HepG2 (cell line): ENCODE data around the gene ARL14EPL. TPM values are rescaled to one million over a fixed set of nuclear protein-coding genes. Genes with fewer than 3 reads are reported as not detected.
"Not testable (repeated sequence)": the region's sequence is repeated elsewhere in the genome, so short reads cannot be mapped to it uniquely, and the experiment has no call there.

Source experiments
- ATAC-seq: fragments of 200-7000 bp; cut with Tn5 transposase; 3 replicates; pipeline ENCODE4 v1.9.1; 2020; ENCODE audit warnings: mild to moderate bottlenecking, moderate library complexity
- BruUV-seq: library from RNA; stranded (reverse); fragments of 400-500 nt; replicated peaks from 2 replicates; lab custom pipeline; 2021; lab: Mats Ljungman, UMichigan
- CTCF ChIA-PET: fragments of 300-600 bp; formaldehyde crosslinking; extraction: SDS; loops from one replicate; lab custom pipeline; 2021; ENCODE audit warnings: low total read pairs, inconsistent platforms, low intra/inter-chr PET ratio; lab: Yijun Ruan, JAX
- POLR2A ChIA-PET: fragments of 350-600 bp; sonication (Branson Sonifier 250); formaldehyde crosslinking; loops from one replicate; lab custom pipeline; 2020; ENCODE audit warnings: antibody characterized with exemption, inconsistent platforms; lab: Yijun Ruan, JAX
- DNase-seq: peaks from one replicate; pipeline ENCODE4 v3.0.0-alpha.2; 2015; ENCODE audit warnings: low spot score
- FAIRE-seq: peaks from 3 replicates; lab custom pipeline; 2011; peaks lifted over from hg19 to GRCh38; lab: Jason Lieb, UNC
- H2AFZ ChIP-seq: one replicate; pipeline ENCODE4 v1.6.1; 2011; ENCODE audit warnings: low read length, inconsistent platforms
- H3K27ac ChIP-seq: fragments of 300-600 bp; 3 replicates; pipeline ENCODE4 v1.8.0; 2011; ENCODE audit warnings: mixed run types, mild to moderate bottlenecking, mixed read lengths, low read length, inconsistent platforms; ENCODE audit not compliant: insufficient read depth; ENCODE audit errors: extremely low read length
- H3K27me3 ChIP-seq, 2 experiments: fragments of 200-600 bp in 1 of 2; 2 replicates in 1 of 2; 3 replicates in 1 of 2; pipeline versions ENCODE4 v1.6.0 to v1.8.0; 2011; ENCODE audit warnings: low read length in 2 of 2, mild to moderate bottlenecking in 2 of 2, moderate library complexity in 2 of 2, inconsistent platforms in 1 of 2; ENCODE audit not compliant: insufficient read depth in 2 of 2, control insufficient read depth in 1 of 2
- H3K36me3 ChIP-seq, 2 experiments: fragments of 200-600 bp in 1 of 2; replicated peaks in 1 of 2; 2 replicates in 1 of 2; 3 replicates in 1 of 2; pipeline versions ENCODE4 v1.5.1 to v1.8.0; 2011; ENCODE audit warnings: low read length in 2 of 2, inconsistent platforms in 1 of 2; ENCODE audit not compliant: insufficient read depth in 2 of 2, control insufficient read depth in 1 of 2
- H3K4me1 ChIP-seq: 2 replicates; pipeline ENCODE4 v1.5.1; 2012; ENCODE audit warnings: low read length, inconsistent platforms; ENCODE audit not compliant: insufficient read depth
- H3K4me2 ChIP-seq: 2 replicates; pipeline ENCODE4 v1.6.0; 2011; ENCODE audit warnings: low read depth, low read length, inconsistent platforms
- H3K4me3 ChIP-seq, 3 experiments: fragments of 200-600 bp in 1 of 3; sonication (generic), shearing (Covaris generic) in 1 of 3; replicated peaks in 1 of 3; 2 replicates each; pipeline ENCODE4 v1.5.1; 2011 to 2016; ENCODE audit warnings: low read length in 3 of 3, inconsistent platforms in 2 of 3, low read depth in 2 of 3, mild to moderate bottlenecking in 2 of 3, control low read depth in 1 of 3, mixed read lengths in 1 of 3; ENCODE audit not compliant: insufficient read depth in 1 of 3
- H3K79me2 ChIP-seq: one replicate; pipeline ENCODE4 v1.6.1; 2011; ENCODE audit warnings: low read length, inconsistent platforms; ENCODE audit not compliant: insufficient read depth
- H3K9ac ChIP-seq: 2 replicates; pipeline ENCODE4 v1.6.0; 2011; ENCODE audit warnings: mild to moderate bottlenecking, low read depth, low read length, inconsistent platforms; ENCODE audit not compliant: insufficient read depth
- H3K9me3 ChIP-seq: 2 replicates; pipeline ENCODE4 v1.5.1; 2012; ENCODE audit warnings: mild to moderate bottlenecking, low read length
- H4K20me1 ChIP-seq: 2 replicates; pipeline ENCODE4 v1.6.0; 2011; ENCODE audit warnings: inconsistent platforms, mild to moderate bottlenecking, low read length, moderate library complexity; ENCODE audit not compliant: insufficient read depth
- CENPT ChIP-seq: sonication (generic); formaldehyde crosslinking; IDR thresholded peaks from 2 replicates; pipeline ENCODE4 v1.8.0; 2022; ENCODE audit warnings: low read depth, mild to moderate bottlenecking, moderate library complexity, missing genetic modification reagents
- NKX3-1 ChIP-seq: sonication (generic); formaldehyde crosslinking; IDR thresholded peaks from 2 replicates; pipeline ENCODE4 v1.5.0; 2020; ENCODE audit warnings: missing genetic modification reagents
- SKI ChIP-seq: fragments of 450-650 bp; IDR thresholded peaks from one replicate; pipeline ENCODE4 v1.6.1; 2018; ENCODE audit warnings: mild to moderate bottlenecking; ENCODE audit not compliant: partially characterized antibody
- SMARCE1 ChIP-seq: fragments of 450-650 bp; IDR thresholded peaks from 2 replicates; pipeline ENCODE4 v1.6.1; 2017; ENCODE audit warnings: borderline replicate concordance
- SP4 ChIP-seq: sonication (generic); formaldehyde crosslinking; IDR thresholded peaks from 2 replicates; pipeline ENCODE4 v1.8.1; 2023; ENCODE audit warnings: mild to moderate bottlenecking, missing genetic modification reagents
- TSC22D2 ChIP-seq: sonication (generic); formaldehyde crosslinking; IDR thresholded peaks from 2 replicates; pipeline ENCODE4 v1.5.1; 2020; ENCODE audit warnings: missing genetic modification reagents, mild to moderate bottlenecking, borderline replicate concordance
- U2AF1 ChIP-seq: fragments of 200-400 bp; formaldehyde crosslinking; optimal IDR thresholded peaks from 2 replicates; pipeline ENCODE3; 2017; ENCODE audit warnings: mild to moderate bottlenecking, low read depth, low read length
- ZNF468 ChIP-seq: sonication (generic); formaldehyde crosslinking; IDR thresholded peaks from 2 replicates; pipeline ENCODE4 v1.8.0; 2022; ENCODE audit warnings: mild to moderate bottlenecking, moderate library complexity, missing genetic modification reagents
- WGBS: methylation state at CpG from one replicate; pipeline ENCODE4 v1.1.6; 2017; ENCODE audit warnings: low lambda C conversion rate; 5-methylcytosine and 5-hydroxymethylcytosine counted together
- in situ Hi-C: cut with HindIII; loops from 2 replicates; pipeline ENCODE4 v1.10.0; 2017; ENCODE audit warnings: low pct_unique_long_range_greater_than_20kb; ENCODE audit not compliant: extremely low pct_ligation_motif_present
- intact Hi-C: fragments of 100-400 bp; cut with micrococcal nuclease; formaldehyde crosslinking; loops from one replicate; pipeline ENCODE4 v1.10.0; 2022; ENCODE audit not compliant: unreplicated experiment
- polyA plus RNA-seq, 8 experiments: library from polyadenylated mRNA; depleted of rRNA in 3 of 8; stranded (reverse) in 7 of 8; unstranded in 1 of 8; fragments of >200 nt; fragmentation: Illumina TruSeq in 4 of 8; extraction: Trizol in 4 of 8; gene quantifications; 2 replicates each; pipeline versions ENCODE4 v1.2.1 to v1.2.3, GENCODE V29; 2011 to 2016; ENCODE audit warnings: low read depth in 4 of 8, missing spikeins in 1 of 8, mixed read lengths in 1 of 8; ENCODE audit not compliant: insufficient read depth in 1 of 8
- total RNA-seq, 5 experiments: library from RNA; depleted of rRNA; stranded (reverse); fragments of >200 nt; fragmentation: Illumina TruSeq; extraction: Trizol; gene quantifications; 2 replicates each; pipeline ENCODE4 v1.2.3, GENCODE V29; 2016; ENCODE audit warnings: low read depth in 1 of 5
- TF ChIP-seq, protein P1 (sequence below): IDR thresholded peaks from 2 replicates; pipeline ENCODE4 v1.6.1; 2012; ENCODE audit warnings: low read depth, low read length, improper control_type of control experiment

Gene ARL14EPL
- total and polyA plus RNA-seq, 2 of the 13 experiments (the other 11 are each of a cell fraction or from before 2014, with no cell fraction given): not detected

DNA sequence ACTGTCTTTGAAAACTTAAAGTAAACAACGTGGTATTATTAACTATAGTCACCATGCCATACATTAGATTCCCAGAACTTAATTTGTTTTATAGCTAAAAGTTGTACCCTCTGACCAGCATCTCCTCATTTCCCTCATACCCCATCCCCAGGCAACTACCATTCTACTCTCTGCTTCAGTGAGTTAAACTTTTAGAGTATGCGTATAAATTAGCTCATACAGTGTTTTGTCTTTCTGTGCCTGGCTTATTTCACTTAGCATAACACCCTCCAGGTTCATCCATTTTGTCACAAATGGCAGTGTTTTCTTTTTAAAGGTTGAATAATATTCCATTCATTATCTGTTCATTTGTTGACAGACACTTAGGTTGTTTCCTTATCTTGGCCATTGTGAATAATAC, 66.7 kb downstream of the ARL14EPL start:
- H3K27ac ChIP-seq: no peak overlapping the region
- no peak overlapping the region for H3K4me3 ChIP-seq
- CTCF ChIA-PET: no interaction called here
- no peak overlapping the region for H3K4me2 ChIP-seq
- no peaks in the 10 kb centered on the region for H4K20me1 ChIP-seq
- H3K9me3 ChIP-seq: no peaks in the 10 kb centered on the region
- H3K36me3 ChIP-seq: peaks cover 5 to 20% of the 10 kb centered on the region in 2 experiments; a peak in 3 of 5 replicates
- DNase-seq: no peak
- ATAC-seq: no peak
- no TSS peak for BruUV-seq
- no peak for TF ChIP-seq SP4 (CRISPR knock-in tag)
- TF ChIP-seq CENPT (CRISPR knock-in tag): no peak
- TF ChIP-seq SMARCE1: no peak
- TF ChIP-seq TSC22D2 (CRISPR knock-in tag): no peak
- no peak for TF ChIP-seq SKI
- TF ChIP-seq U2AF1: no peak
- no peak for TF ChIP-seq ZNF468
- TF ChIP-seq, protein P1, sequence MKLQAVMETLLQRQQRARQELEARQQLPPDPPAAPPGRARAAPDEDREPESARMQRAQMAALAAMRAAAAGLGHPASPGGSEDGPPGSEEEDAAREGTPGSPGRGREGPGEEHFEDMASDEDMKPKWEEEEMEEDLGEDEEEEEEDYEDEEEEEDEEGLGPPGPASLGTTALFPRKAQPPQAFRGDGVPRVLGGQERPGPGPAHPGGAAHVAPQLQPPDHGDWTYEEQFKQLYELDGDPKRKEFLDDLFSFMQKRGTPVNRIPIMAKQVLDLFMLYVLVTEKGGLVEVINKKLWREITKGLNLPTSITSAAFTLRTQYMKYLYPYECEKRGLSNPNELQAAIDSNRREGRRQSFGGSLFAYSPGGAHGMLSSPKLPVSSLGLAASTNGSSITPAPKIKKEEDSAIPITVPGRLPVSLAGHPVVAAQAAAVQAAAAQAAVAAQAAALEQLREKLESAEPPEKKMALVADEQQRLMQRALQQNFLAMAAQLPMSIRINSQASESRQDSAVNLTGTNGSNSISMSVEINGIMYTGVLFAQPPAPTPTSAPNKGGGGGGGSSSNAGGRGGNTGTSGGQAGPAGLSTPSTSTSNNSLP: no peak
- no peak for TF ChIP-seq NKX3-1 (CRISPR knock-in tag)
- in situ Hi-C loops (no loop called here), intact Hi-C loops (no loop called here)
- no peak overlapping the region for H3K9ac ChIP-seq
- no peaks in the 10 kb centered on the region for H3K79me2 ChIP-seq
- FAIRE-seq: no peak
- 98% methylated on average over 2 of the region's 2 CpGs for WGBS
- H3K27me3 ChIP-seq: no peaks in the 10 kb centered on the region
- POLR2A ChIA-PET: no interaction called here
- no peak overlapping the region for H2AFZ ChIP-seq
- H3K4me1 ChIP-seq: no peaks in the 10 kb centered on the region

DNA sequence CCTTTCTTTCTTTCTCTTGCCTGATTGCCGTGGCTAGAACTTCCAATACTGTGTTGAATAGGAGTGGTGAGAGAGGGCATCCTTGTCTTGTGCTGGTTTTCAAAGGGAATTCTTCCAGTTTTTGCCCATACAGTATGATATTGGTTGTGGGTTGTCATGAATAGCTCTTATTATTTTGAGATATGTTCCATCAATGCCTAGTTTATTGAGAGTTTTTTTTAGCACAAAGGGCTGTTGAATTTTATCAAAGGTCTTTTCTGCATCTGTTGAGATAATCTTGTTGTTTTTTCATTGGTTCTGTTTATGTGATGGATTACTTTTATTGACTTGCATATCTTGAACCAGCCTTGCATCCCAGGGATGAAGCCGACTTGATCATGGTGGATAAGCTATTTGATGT, 72.7 kb downstream of the ARL14EPL start:
- in situ Hi-C loops, CTCF ChIA-PET, POLR2A ChIA-PET: not testable (repeated sequence)

More for the DNA sequence above, 72.7 kb downstream of the ARL14EPL start:
- H4K20me1 ChIP-seq, FAIRE-seq, H2AFZ ChIP-seq, H3K4me2 ChIP-seq, BruUV-seq, intact Hi-C loops, H3K79me2 ChIP-seq, H3K36me3 ChIP-seq, H3K9me3 ChIP-seq, H3K27ac ChIP-seq, H3K9ac ChIP-seq, DNase-seq, ATAC-seq, H3K4me3 ChIP-seq, H3K27me3 ChIP-seq: not testable (repeated sequence)
- WGBS: 92% methylated on average over 2 of the region's 2 CpGs
- H3K4me1 ChIP-seq: peaks cover 23% of the 10 kb centered on the region

Other genes with a start within 250 kb of the ARL14EPL start
- 4.4 and 5.3 TPM in 2 replicates for gene CDO1, start 215.8 kb upstream of the ARL14EPL start, total RNA-seq (2016; rRNA removed; fragmentation: Illumina TruSeq; extraction: Trizol)
- gene CDO1, start 215.8 kb upstream of the ARL14EPL start, polyA plus RNA-seq (2011; rRNA removed): 3.2 and 5.2 TPM in 2 replicates
- gene ATG12, start 190.9 kb upstream of the ARL14EPL start, total RNA-seq (2016; rRNA removed; fragmentation: Illumina TruSeq; extraction: Trizol): 45.1 and 46.4 TPM in 2 replicates
- 46.5 and 58.1 TPM in 2 replicates for gene ATG12, start 190.9 kb upstream of the ARL14EPL start, polyA plus RNA-seq (2011; rRNA removed)
- 85.9 and 88.8 TPM in 2 replicates for gene AP3S1, start 190.5 kb upstream of the ARL14EPL start, total RNA-seq (2016; rRNA removed; fragmentation: Illumina TruSeq; extraction: Trizol)
- 28.5 and 50.5 TPM in 2 replicates for gene AP3S1, start 190.5 kb upstream of the ARL14EPL start, polyA plus RNA-seq (2011; rRNA removed)
- 0.09 and 0.14 TPM in 2 replicates for gene LVRN, start 70.0 kb upstream of the ARL14EPL start, total RNA-seq (2016; rRNA removed; fragmentation: Illumina TruSeq; extraction: Trizol)
- gene LVRN, start 70.0 kb upstream of the ARL14EPL start, polyA plus RNA-seq (2011; rRNA removed): 0.20 and 0.44 TPM in 2 replicates
- 39.3 and 45.9 TPM in 2 replicates for gene COMMD10, start 52.6 kb downstream of the ARL14EPL start, total RNA-seq (2016; rRNA removed; fragmentation: Illumina TruSeq; extraction: Trizol)
- gene COMMD10, start 52.6 kb downstream of the ARL14EPL start, polyA plus RNA-seq (2011; rRNA removed): 11.8 and 16.9 TPM in 2 replicates